GM21515 (cell line): ENCODE data around the gene DNAJC18.
"Not testable (repeated sequence)": the region's sequence is repeated elsewhere in the genome, so short reads cannot be mapped to it uniquely, and the experiment has no call there.

ENCODE experiments used
- ATAC-seq: cut with Tn5 transposase; IDR thresholded peaks from one replicate; pipeline ENCODE4 v1.9.1; 2021; ENCODE audit not compliant: unreplicated experiment

The DNAJC18 gene

DNA sequence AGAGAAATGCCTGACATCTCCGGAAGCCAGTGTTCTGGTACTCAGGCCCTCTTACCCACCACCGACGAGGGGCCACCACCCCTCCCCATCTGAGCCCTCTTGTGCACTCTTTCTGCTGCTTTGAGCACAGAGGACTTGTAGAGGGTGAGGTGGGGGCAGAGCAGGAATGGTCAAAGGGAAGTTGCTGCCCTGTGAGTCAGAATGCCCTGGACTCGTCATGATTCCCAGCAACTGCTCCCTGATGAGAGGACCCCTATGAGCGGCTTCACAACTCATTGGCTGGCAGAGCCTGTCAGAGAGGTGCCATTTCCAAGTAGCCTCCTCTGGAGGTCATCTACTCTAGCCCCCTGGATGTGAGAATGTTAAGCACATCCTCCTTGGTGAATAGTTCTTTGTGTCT, 22.4 kb upstream of the DNAJC18 start:
- no peak for ATAC-seq

DNA sequence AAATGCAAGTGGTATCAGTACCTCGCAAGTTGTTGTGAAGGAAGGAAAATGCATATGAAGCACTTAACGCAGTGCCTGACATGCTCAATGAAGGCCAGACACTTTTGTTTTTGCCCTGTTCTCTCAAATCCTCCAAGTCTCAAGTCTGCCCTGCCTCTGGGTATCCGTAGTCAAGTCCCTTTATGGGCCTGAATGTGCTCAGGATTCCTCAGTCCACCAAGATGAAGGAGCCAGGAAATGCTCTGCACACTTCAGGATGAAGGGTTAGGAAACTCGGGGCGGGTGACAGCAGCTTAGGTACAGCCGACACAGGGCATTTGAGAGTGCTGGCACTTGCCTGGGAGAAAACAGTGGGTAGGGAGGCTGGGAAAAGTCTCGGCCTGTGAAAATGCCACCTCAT, 21.9 kb upstream of the DNAJC18 start:
- no peak for ATAC-seq

DNA sequence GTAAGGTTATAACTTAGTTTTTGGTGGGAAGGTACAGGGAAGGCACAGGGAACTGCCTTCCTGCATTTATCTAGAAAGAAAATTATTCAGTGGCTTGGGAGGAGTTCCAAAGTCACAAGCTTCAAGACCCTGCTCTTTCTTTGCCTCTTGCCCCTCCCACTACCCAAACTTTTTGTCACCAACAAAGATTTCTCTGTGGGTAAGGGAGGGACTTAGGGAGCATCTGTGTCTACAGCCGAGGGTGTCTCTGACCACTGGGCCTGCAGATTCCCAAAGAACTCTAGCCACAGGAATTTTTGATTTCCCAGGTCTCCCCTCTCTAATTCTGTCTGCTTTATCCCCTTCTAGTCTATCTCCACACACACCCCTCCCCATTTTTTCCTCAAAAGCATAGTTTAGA, 21.1 kb upstream of the DNAJC18 start:
- ATAC-seq: no peak

DNA sequence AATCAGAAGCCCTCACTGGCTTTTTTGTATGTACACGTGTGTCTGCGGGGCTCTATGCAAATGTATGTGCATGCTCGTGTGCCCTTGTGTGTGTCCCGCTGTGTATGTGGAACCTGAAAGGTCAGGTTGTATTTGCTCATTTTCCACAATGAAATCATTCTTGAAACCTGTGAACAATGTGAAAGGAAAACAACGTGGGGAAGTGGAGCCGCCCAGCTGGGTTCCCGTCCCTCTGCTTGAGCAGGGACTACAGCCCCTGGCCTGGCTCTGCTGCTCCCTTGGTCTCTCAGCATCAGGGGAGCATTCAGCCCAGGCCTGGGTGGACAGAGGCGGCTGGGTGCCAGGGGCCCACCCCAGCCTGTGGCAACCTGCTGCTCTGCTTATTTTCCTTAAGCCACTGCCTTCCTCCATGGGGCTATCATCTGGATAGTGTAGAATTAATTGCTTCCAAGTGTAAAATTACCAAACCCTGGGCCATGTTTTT, 20.2 kb upstream of the DNAJC18 start:
- ATAC-seq: peak; percentile 31

DNA sequence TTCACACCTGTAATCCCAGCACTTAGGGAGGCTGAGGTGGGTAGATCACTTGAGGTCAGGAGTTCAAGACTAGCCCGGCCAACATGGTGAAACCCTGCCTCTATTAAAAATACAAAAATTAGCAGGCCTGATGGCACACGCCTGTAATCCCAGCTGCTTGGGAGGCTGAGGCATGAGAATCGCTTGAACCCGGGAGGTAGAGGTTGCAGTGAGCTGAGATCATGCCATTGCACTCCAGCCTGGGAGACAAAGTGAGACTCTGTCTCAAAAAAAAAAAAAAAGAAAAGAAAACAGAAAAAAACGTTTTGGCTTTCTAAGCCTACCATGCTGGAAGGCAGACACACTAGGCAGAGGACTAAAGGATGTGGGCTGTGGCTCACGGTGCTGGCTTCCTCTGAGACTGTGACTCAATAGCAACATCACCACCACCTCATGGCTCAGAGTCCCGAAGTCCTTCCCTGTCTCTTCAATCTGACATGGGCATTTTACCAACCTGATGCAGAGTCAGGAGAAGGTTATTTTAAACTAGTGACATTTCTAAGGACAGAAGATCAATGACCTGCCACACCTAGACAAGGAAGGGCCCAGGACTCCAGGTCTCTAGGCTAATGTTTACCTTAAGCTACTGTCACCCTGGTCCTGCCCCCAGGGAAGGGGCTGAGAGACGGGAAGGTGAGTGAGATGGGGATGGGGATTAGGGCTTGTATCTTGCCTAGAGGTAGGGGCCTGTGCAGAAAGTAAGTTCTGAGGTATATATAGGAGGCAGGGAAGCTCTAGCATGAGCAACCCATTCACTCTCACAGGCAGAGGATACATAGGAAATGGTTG, 19.5 kb upstream of the DNAJC18 start:
- peak; percentile 66 for ATAC-seq

DNA sequence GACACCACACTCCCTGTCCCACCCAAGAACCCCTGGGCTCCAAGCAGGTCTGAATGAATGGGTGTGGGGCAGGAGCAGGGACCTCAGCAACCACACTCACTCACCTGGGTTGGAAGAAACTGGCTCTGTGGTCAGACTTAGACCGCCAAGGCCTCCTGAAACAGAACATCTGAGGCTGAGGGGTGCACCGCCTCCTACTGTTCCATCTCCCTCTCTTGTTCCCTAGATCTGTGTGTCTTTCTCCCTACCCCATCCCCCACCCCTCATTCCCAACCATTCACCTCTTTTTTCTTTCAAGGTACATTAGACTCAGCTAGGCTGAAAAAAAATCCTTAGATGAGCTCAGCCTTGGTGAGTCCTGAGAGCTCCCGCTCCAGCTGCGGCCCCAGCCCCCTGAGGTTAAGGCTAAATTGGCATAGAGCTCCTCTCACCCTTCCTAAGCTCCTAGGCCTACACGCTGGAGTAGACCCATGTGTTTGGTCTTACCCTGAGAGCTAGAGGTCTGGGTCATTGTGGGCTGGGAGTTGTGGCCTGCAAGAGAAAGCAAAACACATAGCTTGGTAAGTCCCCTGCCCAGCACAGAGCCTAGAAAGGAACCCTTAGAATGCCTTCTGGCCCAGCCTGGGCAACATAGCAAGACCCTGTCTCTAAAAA, 18.5 kb upstream of the DNAJC18 start:
- ATAC-seq: no peak

- ATAC-seq: no peak
Observed at GRCh38 chr5:139457241-139457640, 17.9 kb upstream of the DNAJC18 start.

- ATAC-seq: no peak
Observed at GRCh38 chr5:139456776-139457175, 17.5 kb upstream of the DNAJC18 start.

DNA sequence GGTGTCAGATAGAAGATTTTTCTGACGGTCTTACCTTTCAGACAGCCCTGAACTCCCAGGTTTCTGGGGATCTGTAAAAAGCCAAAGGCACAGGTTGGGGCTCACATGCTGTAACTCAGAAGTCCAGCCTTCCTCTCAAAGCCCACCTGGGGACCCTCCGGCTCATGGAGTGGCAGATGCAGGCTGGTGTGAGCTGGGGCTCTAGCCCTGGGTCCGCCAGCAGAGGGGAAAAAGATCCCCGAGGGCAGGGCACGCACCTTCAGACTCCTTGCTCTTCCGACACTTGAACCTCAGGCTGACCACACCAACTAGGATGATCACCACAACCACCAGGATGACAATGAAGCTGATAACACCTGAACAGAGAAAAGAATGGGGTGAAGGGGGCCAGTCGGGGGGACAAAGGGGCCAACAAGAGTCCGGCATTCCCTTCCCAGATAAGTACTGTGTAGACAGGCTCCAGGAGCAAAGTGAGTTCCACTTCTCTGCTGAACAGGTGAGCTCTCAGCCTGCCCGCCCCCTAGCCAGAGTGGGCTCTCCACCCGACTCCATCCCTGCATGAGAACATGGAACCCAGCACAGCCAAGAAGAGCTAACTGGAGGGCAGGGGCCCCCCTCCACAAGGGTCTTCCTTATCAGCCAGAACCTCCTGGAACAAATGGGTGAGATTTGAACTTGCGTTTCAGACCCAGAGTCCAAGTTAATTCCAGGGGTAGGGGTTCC, 15.4 kb upstream of the DNAJC18 start:
- ATAC-seq: no peak

- ATAC-seq: no peak
Observed at GRCh38 chr5:139453683-139454567, 14.6 kb upstream of the DNAJC18 start.

DNA sequence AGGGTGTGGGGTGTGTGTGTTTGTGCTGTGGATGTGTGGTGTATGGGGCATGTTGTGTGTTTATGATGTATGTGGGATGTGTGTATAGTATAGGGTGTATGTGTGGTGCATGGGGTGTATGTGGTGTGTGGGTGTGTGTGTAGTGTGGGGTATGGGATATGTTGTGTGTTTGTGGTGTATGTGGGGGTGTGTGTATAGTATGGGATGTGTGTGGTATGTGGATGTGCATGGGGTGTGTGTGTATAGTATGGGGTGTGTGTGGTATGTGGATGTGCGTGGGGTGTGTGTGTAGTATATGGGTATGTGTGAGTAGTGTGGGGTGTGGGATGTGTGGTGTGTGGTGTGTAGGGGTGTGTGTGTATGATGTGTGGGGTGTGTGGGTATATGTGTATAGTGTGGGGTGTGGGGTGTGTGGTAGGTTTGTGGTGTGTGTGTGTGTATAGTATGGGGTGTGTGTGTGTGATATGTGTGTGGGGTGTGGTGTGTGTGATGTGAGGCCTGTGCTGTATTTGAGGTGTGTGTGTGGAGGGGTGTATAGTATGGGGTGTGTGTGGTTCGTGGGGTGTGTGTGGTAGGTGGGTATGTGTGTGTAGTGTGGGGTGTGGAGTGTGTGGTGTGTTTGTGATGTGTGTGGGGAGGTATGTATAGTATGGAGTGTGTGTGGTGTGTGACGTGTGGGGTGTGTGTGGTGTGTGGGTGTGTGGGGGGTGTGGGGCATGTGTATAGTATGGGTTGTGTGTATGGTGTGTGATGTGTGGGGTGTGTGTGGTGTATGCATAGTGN, 12.7 kb upstream of the DNAJC18 start:
- no peak for ATAC-seq

DNA sequence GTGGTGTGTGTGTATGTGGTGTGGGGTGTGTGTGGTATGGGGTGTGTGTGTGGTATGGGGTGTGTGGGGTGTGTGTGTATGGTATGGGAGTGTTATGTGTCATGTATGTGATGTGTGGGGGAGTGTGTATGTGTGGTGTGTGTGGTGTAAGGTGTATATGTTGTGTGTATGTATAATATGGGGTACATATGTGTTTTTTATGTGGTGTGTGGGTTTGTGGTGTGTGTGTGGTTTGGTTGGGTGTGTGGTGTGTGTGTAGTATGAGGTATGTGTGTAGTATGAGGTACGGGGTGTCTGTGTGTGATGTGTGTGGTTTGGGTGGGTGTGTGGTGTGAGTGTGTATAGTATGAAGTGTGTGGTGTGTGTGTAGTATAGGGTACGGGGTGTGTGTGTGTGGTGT, 11.9 kb upstream of the DNAJC18 start:
- no peak for ATAC-seq

- peak; percentile 46 for ATAC-seq
Observed at GRCh38 chr5:139446956-139447779, 7.8 kb upstream of the DNAJC18 start.

GRCh38 chr5:139445325-139446170, 6.2 kb upstream of the DNAJC18 start:
- ATAC-seq: no peak

GRCh38 chr5:139443831-139444453, 4.6 kb upstream of the DNAJC18 start:
- no peak for ATAC-seq

- ATAC-seq: not testable (repeated sequence)
Observed at GRCh38 chr5:139440416-139440815, 1.1 kb upstream of the DNAJC18 start.

DNA sequence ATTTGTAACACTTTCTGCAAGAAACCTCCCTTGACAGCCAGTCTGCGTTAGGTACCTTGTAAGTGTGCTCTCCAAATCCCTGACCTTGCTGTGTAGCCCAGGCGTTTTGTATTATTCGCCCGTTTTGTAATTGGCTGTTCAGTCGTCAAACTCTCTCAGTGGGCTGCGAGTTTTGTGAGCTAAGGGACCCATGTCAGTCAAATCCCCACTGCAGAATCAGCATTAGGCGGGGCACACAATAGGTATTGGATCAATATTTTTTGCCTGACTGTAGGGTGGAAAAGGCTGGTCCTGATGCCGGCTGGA, 665 bp downstream of the DNAJC18 start:
- no peak for ATAC-seq

DNA sequence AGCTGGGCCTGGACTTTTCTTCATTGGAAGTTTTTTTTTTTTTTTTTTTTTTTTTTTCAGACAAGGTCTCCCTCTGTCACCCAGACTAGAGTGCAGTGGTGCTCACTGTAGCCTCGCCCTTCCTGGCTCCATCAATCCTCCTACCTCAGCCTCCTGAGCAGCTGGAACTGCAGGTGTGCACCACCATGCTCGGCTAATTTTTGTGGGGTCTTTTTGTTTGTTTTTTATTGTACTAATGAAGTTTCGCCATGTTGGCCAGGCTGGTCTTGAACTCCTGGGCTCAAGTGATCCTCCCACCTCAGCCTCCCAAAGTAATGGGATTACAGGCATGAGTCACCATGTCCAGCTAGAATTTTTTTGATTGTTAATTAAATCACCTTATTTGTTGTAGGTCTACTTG, 3.6 kb downstream of the DNAJC18 start:
- no peak for ATAC-seq
